ENCODE results near the gene SLC26A5. TPM values are rescaled to one million over a fixed set of nuclear protein-coding genes. Genes with fewer than 3 reads are reported as not detected.

The SLC26A5 gene
- total RNA-seq, 4 donors from 2014 or later, result 0.42 to 5.3 (median 0.90) TPM

DNA sequence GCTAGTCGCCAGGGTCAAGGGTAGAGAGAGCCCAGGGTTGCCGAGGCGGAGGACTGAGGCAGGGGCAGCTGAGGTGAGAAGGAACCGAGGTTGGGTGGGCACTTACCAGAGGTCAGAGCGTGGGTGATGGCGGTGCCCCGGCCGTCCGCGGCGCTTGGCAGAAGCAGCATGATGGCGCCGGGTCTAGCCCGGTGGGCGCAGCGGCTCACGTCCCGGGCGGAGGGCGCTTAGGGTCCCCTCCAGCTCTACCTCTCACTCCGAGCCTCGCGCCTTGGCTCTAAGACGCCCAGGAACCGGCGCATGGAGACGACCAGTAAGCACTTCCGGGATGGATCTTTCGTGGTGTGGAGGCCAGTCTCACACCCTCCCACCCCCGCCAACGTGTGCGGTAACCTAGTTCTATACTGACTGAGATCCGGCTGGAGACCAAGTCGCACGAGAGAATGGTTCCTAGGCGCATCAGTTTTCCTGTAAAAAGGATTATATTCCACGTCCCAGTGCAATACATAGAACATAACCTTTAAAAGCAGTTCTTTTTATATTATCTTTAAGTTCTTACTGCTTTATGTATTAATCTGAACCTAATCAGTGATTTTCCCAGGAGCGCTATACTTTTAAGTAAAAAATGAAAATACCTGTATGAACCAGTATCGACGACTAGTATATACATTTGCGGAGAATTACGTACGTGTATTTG is 101.4 kb downstream of the SLC26A5 start, which contains the start of gene DNAJC2:
DNAJC2 (minus strand) TSS at position 315 of the 697 bp plus-strand sequence; CDS start at position 170, 145 bp downstream.
- peak within 1 kb of the TSS; percentile 89 for H3K4me3 ChIP-seq
- 14% methylated on average over 23 of the region's 43 CpGs for WGBS
- TF ChIP-seq CTCF (IDR thresholded peaks at IDR 0.05), result no peak
- TF ChIP-seq EP300 (IDR thresholded peaks at IDR 0.05), result no peak
- TF ChIP-seq POLR2A (IDR thresholded peaks at IDR 0.05), result peak in 1 of 2 donors; percentile 72
- TF ChIP-seq POLR2AphosphoS5 (IDR thresholded peaks at IDR 0.05), result peak in 2 of 3 donors; percentile 63 to 94
- no peaks in the 10 kb centered on the region for H3K27me3 ChIP-seq
- peak; percentile 90 to 91 for DNase-seq (ENCODE audit: low spot score in 2 of 2)
- H3K9me3 ChIP-seq, result no peaks in the 10 kb centered on the region
- H3K36me3 ChIP-seq, result peaks cover 20% of the 10 kb centered on the region
- H3K4me1 ChIP-seq, result peaks cover 42% of the 10 kb centered on the region
- peak within 1 kb of the TSS; percentile 87 for H3K27ac ChIP-seq

DNA sequence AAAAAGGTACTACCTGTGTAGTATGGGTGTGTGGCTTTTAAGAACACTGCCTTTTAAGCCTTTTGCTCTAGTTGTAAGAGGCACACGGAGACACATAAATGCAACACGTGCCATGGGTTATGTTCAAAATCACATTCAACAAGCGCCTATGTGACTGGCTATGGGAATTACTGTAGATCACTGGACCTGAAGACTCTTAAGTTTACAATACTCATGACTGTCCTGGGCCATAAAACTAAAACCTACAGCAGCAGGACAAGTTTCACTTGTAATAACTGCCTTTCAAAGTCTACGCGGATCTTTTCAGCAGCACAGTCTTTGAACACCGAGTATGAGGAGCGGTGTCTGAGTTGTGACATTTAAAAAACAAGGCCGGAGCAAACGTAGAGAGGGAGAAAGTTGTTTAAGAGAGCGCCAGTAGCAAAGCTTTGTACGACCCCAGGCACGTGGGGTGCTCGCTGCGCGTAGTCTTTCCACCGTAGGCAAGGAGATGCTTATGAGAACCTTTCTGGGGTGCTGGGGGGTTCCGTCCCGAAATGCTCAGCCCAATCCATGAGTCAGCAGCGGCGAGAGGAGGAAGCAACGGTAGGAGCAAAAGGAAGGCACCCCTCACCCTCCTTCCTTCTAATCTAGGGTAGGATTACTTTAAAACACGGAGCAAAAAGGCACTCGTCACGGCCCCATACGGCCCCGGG is 102.1 kb downstream of the SLC26A5 start:
- peak in 1 of 2 donors; percentile 65 for DNase-seq (ENCODE audit: low spot score in 2 of 2)
- Histone ChIP-seq H3K9me3 (no peaks in the 10 kb centered on the region), H3K27ac (peak overlapping the region; percentile 87), H3K36me3 (peaks cover 26% of the 10 kb centered on the region), H3K27me3 (no peaks in the 10 kb centered on the region), H3K4me1 (peaks cover 35% of the 10 kb centered on the region), H3K4me3 (peak overlapping the region; percentile 89)
- under 1% methylated on average over 16 of the region's 26 CpGs for WGBS
- no peak for TF ChIP-seq EP300 (IDR thresholded peaks at IDR 0.05)
- TF ChIP-seq CTCF (IDR thresholded peaks at IDR 0.05), result no peak
- TF ChIP-seq POLR2A (IDR thresholded peaks at IDR 0.05), result no peak
- no peak for TF ChIP-seq POLR2AphosphoS5 (IDR thresholded peaks at IDR 0.05)

GRCh38 chr7:103343332-103343731 is 102.7 kb downstream of the SLC26A5 start:
- TF ChIP-seq EP300 (IDR thresholded peaks at IDR 0.05), result no peak
- TF ChIP-seq CTCF (IDR thresholded peaks at IDR 0.05), result no peak
- TF ChIP-seq POLR2AphosphoS5 (IDR thresholded peaks at IDR 0.05), result no peak
- TF ChIP-seq POLR2A (IDR thresholded peaks at IDR 0.05), result no peak
- H3K9me3 ChIP-seq, result no peaks in the 10 kb centered on the region
- H3K27me3 ChIP-seq, result no peaks in the 10 kb centered on the region
- H3K4me1 ChIP-seq, result peaks cover 30% of the 10 kb centered on the region
- no peak for DNase-seq (ENCODE audit: low spot score in 2 of 2)
- H3K36me3 ChIP-seq, result peaks cover 30% of the 10 kb centered on the region
- peak overlapping the region; percentile 89 for H3K4me3 ChIP-seq
- peak overlapping the region; percentile 87 for H3K27ac ChIP-seq

GRCh38 chr7:103341466-103341865 is 104.5 kb downstream of the SLC26A5 start:
- WGBS, result 78% methylated on average over 2 of the region's 2 CpGs
- no peak for TF ChIP-seq EP300 (IDR thresholded peaks at IDR 0.05)
- no peak for TF ChIP-seq CTCF (IDR thresholded peaks at IDR 0.05)
- no peak for TF ChIP-seq POLR2A (IDR thresholded peaks at IDR 0.05)
- no peak for TF ChIP-seq POLR2AphosphoS5 (IDR thresholded peaks at IDR 0.05)
- H3K27me3 ChIP-seq, result no peaks in the 10 kb centered on the region
- DNase-seq (ENCODE audit: low spot score in 2 of 2), result no peak
- no peak overlapping the region for H3K27ac ChIP-seq
- H3K36me3 ChIP-seq, result peaks cover 48% of the 10 kb centered on the region
- H3K4me1 ChIP-seq, result peaks cover 22% of the 10 kb centered on the region
- H3K4me3 ChIP-seq, result no peak overlapping the region
- no peaks in the 10 kb centered on the region for H3K9me3 ChIP-seq

GRCh38 chr7:103338864-103339263 is 107.1 kb downstream of the SLC26A5 start:
- Histone ChIP-seq H3K4me1 (peaks cover 16% of the 10 kb centered on the region), H3K9me3 (no peaks in the 10 kb centered on the region), H3K36me3 (peaks cover 66% of the 10 kb centered on the region), H3K27ac (no peak overlapping the region), H3K4me3 (no peak overlapping the region), H3K27me3 (no peaks in the 10 kb centered on the region)
- no peak for TF ChIP-seq POLR2A (IDR thresholded peaks at IDR 0.05)
- no peak for TF ChIP-seq EP300 (IDR thresholded peaks at IDR 0.05)
- TF ChIP-seq POLR2AphosphoS5 (IDR thresholded peaks at IDR 0.05), result no peak
- TF ChIP-seq CTCF (IDR thresholded peaks at IDR 0.05), result no peak
- DNase-seq (ENCODE audit: low spot score in 2 of 2), result no peak
- WGBS, result 100% methylated on average over 2 of the region's 2 CpGs
